Body of pancreas (tissue), 4 donors: ENCODE data around the gene IKBIP. TPM values are rescaled to one million over a fixed set of nuclear protein-coding genes. Genes with fewer than 3 reads are reported as not detected.

ENCODE experiments used
- ATAC-seq: fragments of 150-250 bp; one replicate; pipeline ENCODE4 v1.9.1; 2016
- DNase-seq, 4 donors: peaks; one replicate each; pipeline ENCODE4 v3.0.0-alpha.2; 2019
- H3K27ac ChIP-seq, 4 donors: fragments of 200-600 bp; sonication (generic); 1 replicate in 3 of 4; 2 replicates in 1 of 4; pipeline versions ENCODE4 v1.5.1 to v1.6.1; 2016 to 2019; ENCODE audit warnings: mild to moderate bottlenecking in 1 of 4, mixed read lengths in 1 of 4, moderate library complexity in 1 of 4
- H3K27me3 ChIP-seq, 2 donors: fragments of 200-600 bp; sonication (generic); one replicate each; pipeline ENCODE4 v1.6.0; 2016; ENCODE audit warnings: mild to moderate bottlenecking in 1 of 2
- H3K36me3 ChIP-seq, 2 donors: fragments of 200-600 bp; sonication (generic); replicated peaks in 1 of 2; 2 replicates each; pipeline ENCODE4 v1.5.1; 2016; ENCODE audit warnings: low read depth in 2 of 2; ENCODE audit not compliant: insufficient read depth in 1 of 2
- H3K4me1 ChIP-seq: fragments of 200-600 bp; sonication (generic); one replicate; pipeline ENCODE4 v1.6.0; 2016
- H3K4me3 ChIP-seq, 2 donors: fragments of 200-600 bp; sonication (generic); 1 replicate in 1 of 2; 2 replicates in 1 of 2; pipeline ENCODE4 v1.5.1; 2016 to 2019
- H3K9me3 ChIP-seq, 3 donors: fragments of 200-600 bp; sonication (generic); 1 replicate in 2 of 3; 2 replicates in 1 of 3; pipeline ENCODE4 v1.5.1; 2016
- CTCF ChIP-seq, 7 experiments: fragments of 450-650 bp in 4 of 7; fragments of 200-600 bp in 3 of 7; sonication (generic) in 3 of 7; IDR thresholded peaks; one replicate each; pipeline ENCODE4 v1.5.1; 2016 to 2019; ENCODE audit warnings: antibody characterized with exemption in 7 of 7
- POLR2A ChIP-seq, 3 donors: fragments of 450-650 bp; IDR thresholded peaks; one replicate each; pipeline ENCODE4 v1.6.1; 2016; ENCODE audit warnings: antibody characterized with exemption in 3 of 3, mild to moderate bottlenecking in 2 of 3
- WGBS, 2 donors: methylation state at CpG; one replicate each; pipeline ENCODE4 v1.1.5; 2017; 5-methylcytosine and 5-hydroxymethylcytosine counted together
- intact Hi-C: fragments of 100-400 bp; cut with DNase I; formaldehyde crosslinking; loops from one replicate; pipeline ENCODE4 v1.15.1; 2023
- total RNA-seq, 2 donors: library from RNA; depleted of rRNA; stranded (reverse); fragments of >200 nt; gene quantifications; one replicate each; pipeline ENCODE4 v1.1.0, GENCODE V29; 2016

IKBIP gene
- total RNA-seq, 2 donors from 2014 or later, result 2.3 to 6.2 TPM

- peaks cover 0 to 3% of the 10 kb centered on the region in 2 donors for H3K36me3 ChIP-seq
- H3K4me3 ChIP-seq, result no peak overlapping the region
- no peak for TF ChIP-seq POLR2A (IDR thresholded peaks at IDR 0.05)
- TF ChIP-seq CTCF (IDR thresholded peaks at IDR 0.05), result no peak
- intact Hi-C loops, result no loop called here
- no peak for DNase-seq
- no peak overlapping the region for H3K27ac ChIP-seq
- ATAC-seq, result no peak
- peaks cover 12% of the 10 kb centered on the region for H3K4me1 ChIP-seq
- WGBS, 2 donors, result 87 to 96% methylated on average over 3 of the region's 3 CpGs
- no peaks in the 10 kb centered on the region for H3K27me3 ChIP-seq
- no peaks in the 10 kb centered on the region for H3K9me3 ChIP-seq
Measured at GRCh38 chr12:98669751-98670150, 25.2 kb upstream of the IKBIP start.

GRCh38 chr12:98660521-98660920, 15.9 kb upstream of the IKBIP start:
- Histone ChIP-seq H3K4me3 (no peak overlapping the region), H3K27me3 (no peaks in the 10 kb centered on the region), H3K4me1 (no peaks in the 10 kb centered on the region), H3K36me3 (peaks cover 0 to 4% of the 10 kb centered on the region in 2 donors), H3K9me3 (no peaks in the 10 kb centered on the region), H3K27ac (no peak overlapping the region)
- DNase-seq (no peak), ATAC-seq (no peak)
- no peak for TF ChIP-seq POLR2A (IDR thresholded peaks at IDR 0.05)
- no peak for TF ChIP-seq CTCF (IDR thresholded peaks at IDR 0.05)
- intact Hi-C loops, result no loop called here

- ATAC-seq (no peak), DNase-seq (no peak)
- Histone ChIP-seq H3K4me3 (no peak overlapping the region), H3K4me1 (no peaks in the 10 kb centered on the region), H3K27me3 (no peaks in the 10 kb centered on the region), H3K9me3 (no peaks in the 10 kb centered on the region), H3K27ac (no peak overlapping the region), H3K36me3 (no peaks in the 10 kb centered on the region)
- intact Hi-C loops, result no loop called here
- whole genome bisulfite sequencing, 2 donors, result 67 to 69% methylated on average over 6 of the region's 6 CpGs
- TF ChIP-seq POLR2A (IDR thresholded peaks at IDR 0.05), result no peak
- TF ChIP-seq CTCF (IDR thresholded peaks at IDR 0.05), result no peak
Measured at GRCh38 chr12:98656289-98657101, 11.9 kb upstream of the IKBIP start.

- H3K27me3 ChIP-seq, result no peaks in the 10 kb centered on the region
- ATAC-seq, result no peak
- DNase-seq, result peak in 1 of 4 donors; percentile 20
- intact Hi-C loops, result no loop called here
- peaks cover 5 to 8% of the 10 kb centered on the region in 2 donors for H3K36me3 ChIP-seq
- no peak overlapping the region for H3K4me3 ChIP-seq
- peak in 6 of 7 experiments; percentile 26 to 66 (median 56) for TF ChIP-seq CTCF (IDR thresholded peaks at IDR 0.05)
- no peak for TF ChIP-seq POLR2A (IDR thresholded peaks at IDR 0.05)
- no peaks in the 10 kb centered on the region for H3K9me3 ChIP-seq
- WGBS, 2 donors, result 79 to 92% methylated on average over 1 of the region's 1 CpG
- no peaks in the 10 kb centered on the region for H3K4me1 ChIP-seq
- no peak overlapping the region for H3K27ac ChIP-seq
Measured at GRCh38 chr12:98653866-98654493, 9.4 kb upstream of the IKBIP start.
